ENCODE measurements around the gene RGS14. TPM values are rescaled to one million over a fixed set of nuclear protein-coding genes. Genes with fewer than 3 reads are reported as not detected.

The RGS14 gene
- total RNA-seq, 1 donor from 2014 or later: 101 TPM

Other genes with a start within 250 kb of the RGS14 start
- 99.7 and 103 TPM in 2 replicates for gene NSD1, start 224.2 kb upstream of the RGS14 start, total RNA-seq
- 38.6 and 42.3 TPM in 2 replicates for gene RAB24, start 54.2 kb upstream of the RGS14 start, total RNA-seq
- gene PRELID1, start 54.1 kb upstream of the RGS14 start, total RNA-seq: 189 TPM in 2 replicates
- 49.7 and 52.2 TPM in 2 replicates for gene MXD3, start 46.0 kb upstream of the RGS14 start, total RNA-seq
- gene LMAN2, start 6.3 kb upstream of the RGS14 start, total RNA-seq: 140 and 153 TPM in 2 replicates
- 0.07 and 0.11 TPM in 2 replicates for gene SLC34A1, start 26.5 kb downstream of the RGS14 start, total RNA-seq
- gene PFN3, start 42.7 kb downstream of the RGS14 start, total RNA-seq: not detected in 2 replicates
- 1.2 and 1.9 TPM in 2 replicates for gene F12, start 51.6 kb downstream of the RGS14 start, total RNA-seq
- 232 and 239 TPM in 2 replicates for gene GRK6, start 68.8 kb downstream of the RGS14 start, total RNA-seq
- 6.0 and 7.4 TPM in 2 replicates for gene PRR7, start 88.9 kb downstream of the RGS14 start, total RNA-seq
- 9.0 and 10.6 TPM in 2 replicates for gene DBN1, start 115.7 kb downstream of the RGS14 start, total RNA-seq
- 43.7 and 48.3 TPM in 2 replicates for gene PDLIM7, start 139.7 kb downstream of the RGS14 start, total RNA-seq
- 5.3 and 5.4 TPM in 2 replicates for gene DOK3, start 151.9 kb downstream of the RGS14 start, total RNA-seq
- 116 and 120 TPM in 2 replicates for gene DDX41, start 159.0 kb downstream of the RGS14 start, total RNA-seq
- gene FAM193B, start 196.6 kb downstream of the RGS14 start, total RNA-seq: 86.7 and 91.1 TPM in 2 replicates
- 144 and 146 TPM in 2 replicates for gene TMED9, start 234.3 kb downstream of the RGS14 start, total RNA-seq
- 22.4 and 25.0 TPM in 2 replicates for gene B4GALT7, start 242.2 kb downstream of the RGS14 start, total RNA-seq